Ovary (tissue), 3 donors: ENCODE results near the gene ZMIZ1.

ENCODE experiments used
- POLR2A ChIP-seq: fragments of 450-650 bp; IDR thresholded peaks from one replicate; pipeline ENCODE4 v1.6.1; 2017; ENCODE audit warnings: antibody characterized with exemption, mild to moderate bottlenecking, moderate library complexity
- TF ChIP-seq, protein P1 (sequence below), 3 donors: fragments of 450-650 bp in 2 of 3; fragments of 200-600 bp in 1 of 3; IDR thresholded peaks; one replicate each; pipeline versions ENCODE4 v1.5.1 to v1.8.0; 2016 to 2022; ENCODE audit warnings: antibody characterized with exemption in 3 of 3, mild to moderate bottlenecking in 1 of 3
- donor health status: DM: no; HTN: no; CAD: no.

DNA sequence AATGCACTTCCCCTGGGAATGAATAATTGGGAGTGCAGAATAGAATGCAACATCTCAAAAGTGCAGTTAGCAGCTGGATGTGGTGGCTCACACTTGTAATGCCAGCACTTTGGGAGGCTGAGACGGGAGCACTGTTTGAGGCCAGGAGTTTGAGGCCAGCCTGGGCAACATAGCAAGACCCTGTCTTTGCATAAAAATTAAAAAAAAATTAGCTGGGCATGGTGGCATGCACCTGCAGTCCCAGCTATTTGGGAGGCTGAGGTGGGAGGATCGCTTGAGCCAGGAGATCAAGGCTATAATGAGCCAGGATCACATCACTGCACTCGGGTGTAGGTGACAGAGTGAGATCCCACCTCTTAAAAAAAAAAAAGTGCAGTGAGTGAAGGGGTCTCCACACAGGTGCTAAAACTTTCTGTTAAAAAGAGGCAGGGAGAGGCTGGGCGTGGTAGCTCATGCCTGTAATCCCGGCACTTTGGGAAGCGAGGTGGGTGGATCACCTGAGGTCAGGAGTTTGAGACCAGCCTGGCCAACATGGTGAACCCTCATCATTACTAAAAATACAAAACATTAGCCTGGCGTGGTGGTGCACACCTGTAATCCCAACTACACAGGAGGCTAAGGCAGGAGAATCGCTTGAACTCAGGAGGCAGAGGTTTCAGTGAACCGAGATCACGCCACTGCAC lies 13.5 kb upstream of the ZMIZ1 start:
- TF ChIP-seq, protein P1, sequence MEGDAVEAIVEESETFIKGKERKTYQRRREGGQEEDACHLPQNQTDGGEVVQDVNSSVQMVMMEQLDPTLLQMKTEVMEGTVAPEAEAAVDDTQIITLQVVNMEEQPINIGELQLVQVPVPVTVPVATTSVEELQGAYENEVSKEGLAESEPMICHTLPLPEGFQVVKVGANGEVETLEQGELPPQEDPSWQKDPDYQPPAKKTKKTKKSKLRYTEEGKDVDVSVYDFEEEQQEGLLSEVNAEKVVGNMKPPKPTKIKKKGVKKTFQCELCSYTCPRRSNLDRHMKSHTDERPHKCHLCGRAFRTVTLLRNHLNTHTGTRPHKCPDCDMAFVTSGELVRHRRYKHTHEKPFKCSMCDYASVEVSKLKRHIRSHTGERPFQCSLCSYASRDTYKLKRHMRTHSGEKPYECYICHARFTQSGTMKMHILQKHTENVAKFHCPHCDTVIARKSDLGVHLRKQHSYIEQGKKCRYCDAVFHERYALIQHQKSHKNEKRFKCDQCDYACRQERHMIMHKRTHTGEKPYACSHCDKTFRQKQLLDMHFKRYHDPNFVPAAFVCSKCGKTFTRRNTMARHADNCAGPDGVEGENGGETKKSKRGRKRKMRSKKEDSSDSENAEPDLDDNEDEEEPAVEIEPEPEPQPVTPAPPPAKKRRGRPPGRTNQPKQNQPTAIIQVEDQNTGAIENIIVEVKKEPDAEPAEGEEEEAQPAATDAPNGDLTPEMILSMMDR (IDR thresholded peaks at IDR 0.05), result no peak
- TF ChIP-seq POLR2A, result no peak
